Activated gamma-delta T cell treated with anti-CD3 and anti-CD28 coated beads, Interleukin-2, amount 50 U/mL, for 16 hours (primary cell): ENCODE results near the gene ANXA6.
A peak's percentile ranks its signal among the peaks of the same experiment; 100 is the strongest.

Source experiments
- DNase-seq: peaks from one replicate; pipeline ENCODE4 v3.0.0-alpha.2; 2020; ENCODE audit warnings: low read depth

ANXA6 gene

DNA sequence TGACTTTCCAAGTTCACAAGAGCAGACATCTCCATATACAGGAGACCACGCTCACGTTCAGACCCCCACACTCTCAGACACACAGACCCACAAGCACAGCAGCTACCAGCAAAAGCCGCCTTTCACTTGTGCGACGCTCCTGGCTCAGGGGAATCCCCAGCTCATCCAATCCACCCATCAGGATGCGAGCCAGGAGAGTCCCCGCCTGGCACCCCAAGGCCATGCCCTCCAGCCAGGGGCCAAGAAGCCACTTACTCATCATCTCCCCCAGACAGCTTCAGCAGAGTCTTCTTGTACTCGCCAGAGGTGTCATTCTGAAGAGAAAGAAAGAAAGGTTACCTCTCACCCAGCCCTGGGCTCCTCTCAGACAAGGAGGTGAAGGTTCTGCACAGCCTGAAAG lies 29.7 kb downstream of the ANXA6 start:
- no peak for DNase-seq

DNA sequence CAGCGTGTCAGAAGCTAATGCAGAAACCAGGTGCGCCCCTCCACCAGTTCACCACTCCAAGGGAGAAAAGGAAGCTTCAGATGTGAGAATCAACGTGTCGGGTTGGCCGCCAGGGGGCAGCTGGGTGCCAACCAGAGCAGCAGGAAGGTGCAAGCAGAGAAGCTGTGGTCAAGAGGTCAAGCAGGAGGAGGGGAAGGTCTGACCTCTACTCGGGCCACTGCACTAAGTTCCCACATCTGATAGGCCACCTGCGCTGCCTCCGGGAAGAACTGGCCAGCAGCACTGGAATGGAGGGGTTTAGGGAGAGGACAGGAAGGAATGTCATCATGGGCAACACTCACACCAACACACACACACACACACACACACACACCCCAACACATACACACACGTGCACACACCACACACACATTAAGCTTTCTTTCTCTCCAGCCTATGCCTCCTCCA lies 31.4 kb downstream of the ANXA6 start:
- peak; percentile 50 for DNase-seq

GRCh38 chr5:151125421-151125820 lies 32.2 kb downstream of the ANXA6 start:
- no peak for DNase-seq

DNA sequence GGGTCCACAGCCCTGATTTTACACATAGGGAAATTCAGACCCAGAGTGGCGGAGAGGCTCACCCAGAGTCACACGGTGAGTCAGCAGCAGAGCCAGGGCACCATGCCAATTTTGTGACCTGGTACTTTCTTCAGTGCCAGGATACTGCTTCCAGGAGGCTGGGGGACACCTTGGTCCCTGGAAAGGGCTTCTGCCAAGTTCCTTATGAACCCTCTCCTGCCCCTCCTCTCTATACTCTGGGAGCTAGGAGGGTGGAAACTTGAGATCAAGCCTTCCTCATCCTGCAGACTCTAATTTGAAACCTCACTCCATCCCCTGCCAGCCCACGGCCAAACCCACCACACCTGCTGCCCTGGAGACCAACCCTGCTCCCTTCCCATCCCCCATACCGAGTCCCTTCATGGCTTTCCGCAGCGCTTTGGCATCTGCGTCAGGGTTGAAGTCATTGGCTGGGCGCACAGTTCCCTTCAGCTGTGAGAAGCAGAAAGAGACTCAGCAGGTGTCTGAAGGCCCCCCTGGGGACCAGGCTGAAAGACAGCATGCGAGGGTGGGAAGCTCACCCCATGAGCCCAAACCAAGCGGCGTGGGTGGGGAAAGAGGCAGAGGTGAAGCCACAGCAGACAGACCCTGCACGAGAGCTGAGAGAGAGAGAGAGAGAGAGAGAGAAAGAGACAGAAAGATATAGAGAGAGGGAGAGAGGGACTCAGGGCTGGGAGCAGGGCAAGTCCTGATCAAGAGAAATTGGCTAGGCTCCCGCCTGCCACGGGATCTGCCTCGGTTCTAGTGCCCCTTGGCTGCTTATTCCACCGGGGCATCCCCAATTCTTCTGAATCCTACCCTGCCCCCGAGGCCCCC lies 33.5 kb downstream of the ANXA6 start:
- peak; percentile 31 for DNase-seq

GRCh38 chr5:151122828-151123227 lies 34.8 kb downstream of the ANXA6 start:
- no peak for DNase-seq

- DNase-seq: no peak
Observed at GRCh38 chr5:151121665-151122064, 35.9 kb downstream of the ANXA6 start.

DNA sequence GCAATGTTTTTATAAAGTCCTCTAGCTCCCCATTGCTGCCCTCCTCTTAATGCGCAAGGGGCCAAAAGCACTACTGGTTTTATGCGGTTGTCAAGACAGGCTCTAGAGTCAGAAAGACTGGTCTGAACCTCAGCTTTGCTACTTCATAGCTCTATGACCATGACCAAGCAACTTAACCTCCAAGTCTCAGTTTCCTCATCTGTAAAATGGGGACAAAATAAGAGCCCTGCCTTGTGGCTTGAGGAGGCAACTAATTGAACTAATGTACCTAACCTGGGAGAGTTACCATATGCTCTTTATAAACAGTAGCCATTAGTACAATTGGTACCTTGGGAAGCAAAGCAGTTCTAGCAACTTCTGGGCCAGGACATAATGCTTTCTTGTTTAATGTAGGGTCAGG lies 36.5 kb downstream of the ANXA6 start:
- DNase-seq: no peak

DNA sequence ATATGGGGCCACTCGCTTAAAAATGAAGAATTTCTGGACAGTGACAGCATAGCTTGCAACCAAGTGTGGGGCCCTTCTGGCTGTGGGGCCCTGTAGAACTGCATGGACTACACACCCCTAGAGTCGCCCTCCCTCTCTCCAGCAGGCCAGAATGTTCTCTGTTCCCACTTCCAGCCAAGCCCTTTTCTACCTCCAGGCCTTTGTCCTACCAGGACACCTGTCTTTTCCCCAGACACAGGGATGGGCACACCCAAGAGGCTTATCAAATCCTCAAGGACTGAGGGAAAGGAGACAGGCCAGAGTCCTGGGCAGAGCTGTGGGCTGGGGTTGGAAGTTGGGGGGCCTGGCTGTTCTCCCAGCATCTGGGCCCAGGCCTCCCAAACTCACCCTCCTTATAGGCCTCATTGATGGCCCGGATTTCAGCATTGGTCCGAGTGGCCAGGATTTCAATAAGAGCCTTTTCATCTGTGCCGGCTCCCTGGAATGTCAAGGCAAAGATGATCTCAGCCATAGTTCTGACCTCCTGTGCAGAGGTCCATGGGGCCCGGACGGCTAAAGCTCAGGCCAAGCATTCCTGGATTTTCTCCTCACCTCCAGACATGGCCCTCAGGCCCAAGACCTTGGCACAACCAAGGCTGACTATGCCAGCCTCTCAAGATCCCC lies 38.5 kb downstream of the ANXA6 start:
- DNase-seq: no peak

DNA sequence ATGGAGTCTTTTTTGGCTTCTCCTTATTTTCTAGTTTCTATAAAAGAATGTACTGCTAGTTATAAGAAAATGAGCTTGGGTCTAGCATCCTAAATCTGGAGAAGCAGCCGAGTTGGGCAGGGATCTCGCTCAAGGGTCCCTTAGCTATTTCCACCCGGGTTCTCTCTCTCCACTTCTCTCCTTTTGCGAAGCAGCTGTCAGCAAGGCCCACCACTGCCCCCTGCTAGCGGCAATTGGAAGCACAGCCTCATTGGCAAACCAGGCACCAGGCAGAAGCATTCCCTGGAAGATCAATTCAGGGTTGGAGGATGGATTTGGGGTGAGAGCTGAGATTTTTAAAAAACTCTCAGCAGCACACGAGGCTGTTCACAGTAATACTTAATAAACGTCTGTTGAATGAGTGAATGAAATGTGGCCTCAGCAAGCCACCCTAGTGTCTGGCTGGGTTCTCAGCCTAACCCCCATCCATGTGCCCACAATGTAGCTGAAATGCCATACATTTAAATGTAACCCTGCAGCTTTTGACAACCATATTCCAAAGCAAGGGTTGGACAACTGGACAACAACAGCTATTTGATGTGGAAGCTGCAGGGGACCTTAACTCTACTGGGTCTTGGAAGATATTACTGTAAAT lies 42.2 kb downstream of the ANXA6 start:
- peak; percentile 57 for DNase-seq

DNA sequence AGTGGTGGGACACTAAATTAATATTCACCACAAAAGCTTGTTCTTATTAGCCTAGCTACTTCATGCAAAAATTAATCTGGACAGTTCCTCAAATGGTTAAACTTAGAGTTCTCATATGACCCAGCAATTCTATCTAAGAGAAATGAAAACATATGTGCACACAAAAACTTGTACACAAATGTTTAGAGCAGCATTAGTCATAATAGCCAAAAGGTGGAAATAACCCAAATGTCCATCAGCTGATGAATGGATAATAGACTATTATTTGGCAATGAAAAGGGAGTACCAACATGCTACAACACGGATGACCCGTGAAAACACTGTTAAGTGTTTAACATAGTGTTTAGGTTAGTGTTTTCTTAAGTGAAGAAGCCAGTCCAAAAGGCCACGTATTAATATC lies 43.9 kb downstream of the ANXA6 start:
- DNase-seq: no peak

DNA sequence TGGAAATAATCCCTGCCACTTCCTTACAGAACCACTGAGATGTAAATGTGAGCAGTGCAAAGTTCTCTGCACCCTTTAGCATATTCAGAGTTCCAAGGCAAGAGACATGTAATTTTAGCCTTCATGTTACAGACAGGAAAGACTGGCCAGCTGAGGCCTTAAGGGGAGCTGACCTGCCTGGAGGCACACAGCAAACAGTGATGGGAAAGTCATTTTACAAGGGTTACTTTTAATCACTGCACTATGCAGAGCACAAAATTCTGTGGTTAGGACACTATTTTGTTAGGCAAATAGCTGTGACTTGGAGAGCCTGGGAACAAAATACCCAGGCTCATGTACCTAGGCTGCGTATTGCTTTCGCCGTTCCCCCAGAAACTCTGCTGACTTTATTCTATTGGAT lies 46.6 kb downstream of the ANXA6 start:
- DNase-seq: no peak

GRCh38 chr5:151110122-151110681 lies 47.4 kb downstream of the ANXA6 start:
- DNase-seq: no peak

GRCh38 chr5:151108566-151108965 lies 49.0 kb downstream of the ANXA6 start:
- no peak for DNase-seq

- DNase-seq: no peak
Observed at GRCh38 chr5:151107738-151108520, 49.6 kb downstream of the ANXA6 start.

DNA sequence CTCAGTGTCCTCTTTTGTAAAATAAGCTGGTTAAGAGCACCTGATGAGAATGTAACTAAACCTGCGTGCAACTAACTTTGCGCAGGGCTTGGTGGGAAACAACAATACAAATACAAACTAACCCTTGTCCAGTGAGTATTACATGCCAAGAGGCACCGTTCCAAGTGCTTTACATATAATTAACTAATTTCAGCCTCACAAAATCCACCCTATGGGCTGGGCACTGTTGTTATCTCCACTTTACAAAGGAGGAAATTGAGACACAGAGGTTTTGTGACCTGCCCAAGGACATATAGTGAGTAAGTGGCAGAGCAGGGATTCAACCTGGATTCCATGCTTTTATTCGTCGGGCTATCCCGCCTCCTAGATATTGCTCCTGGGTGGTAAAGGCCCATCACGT lies 50.5 kb downstream of the ANXA6 start:
- DNase-seq: no peak

DNA sequence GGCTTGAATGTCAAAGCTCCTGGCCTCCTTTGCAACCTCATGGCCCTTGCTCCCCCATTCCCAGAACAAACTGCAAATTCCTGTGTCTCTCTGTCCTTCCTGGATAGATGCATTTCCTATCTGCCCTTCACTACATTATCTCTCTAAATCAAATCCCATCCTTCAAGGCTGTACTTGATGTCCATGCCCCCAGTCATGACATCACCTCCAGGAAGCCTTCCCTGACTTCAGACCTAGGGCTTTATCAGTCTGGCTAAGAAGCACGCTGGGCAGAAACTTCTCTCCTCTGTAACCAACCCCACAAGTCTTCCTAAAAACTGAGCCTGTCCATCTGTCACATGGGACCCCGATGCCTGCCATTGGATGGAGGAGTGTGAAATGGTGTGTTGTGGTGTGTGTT lies 51.1 kb downstream of the ANXA6 start:
- DNase-seq: no peak

DNA sequence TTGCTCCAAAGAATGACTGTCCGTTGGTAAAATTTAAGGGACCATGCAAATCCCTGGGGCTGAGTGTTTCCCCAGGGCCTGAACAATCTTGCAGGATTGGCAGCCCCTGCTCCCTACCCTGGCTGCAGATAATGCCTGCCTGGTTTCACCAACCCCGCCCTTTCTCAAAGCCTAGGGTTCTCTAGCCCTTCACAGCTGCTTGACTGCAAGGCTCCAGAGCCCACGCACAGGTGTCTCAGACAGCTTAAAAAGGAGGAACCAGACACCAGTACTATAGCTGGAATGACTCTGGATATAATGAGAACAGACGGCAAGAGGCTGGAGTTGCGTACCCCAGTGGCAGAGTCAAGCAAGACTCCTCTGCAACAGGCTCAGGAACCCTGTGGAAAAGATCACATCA lies 51.5 kb downstream of the ANXA6 start:
- DNase-seq: no peak

DNA sequence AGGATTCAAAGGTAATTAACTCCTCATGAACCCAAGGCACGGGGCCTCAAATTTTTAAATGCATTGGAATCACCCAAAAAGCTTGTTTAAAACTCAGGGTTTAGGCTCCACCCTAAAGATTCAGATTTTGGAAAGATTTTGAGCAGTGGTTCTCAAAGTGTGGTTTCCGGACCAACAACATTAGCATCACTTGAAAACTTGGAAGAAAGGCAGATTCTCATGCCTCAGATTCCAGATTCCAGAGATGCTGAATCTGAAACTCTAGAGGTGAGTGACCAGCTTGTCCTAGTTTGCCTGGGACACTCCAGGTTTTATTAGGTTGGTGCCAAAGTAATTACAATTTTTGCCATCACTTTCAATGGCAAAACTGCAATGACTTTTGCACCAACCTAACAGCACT lies 52.0 kb downstream of the ANXA6 start:
- DNase-seq: no peak

GRCh38 chr5:151104795-151105194 lies 52.8 kb downstream of the ANXA6 start:
- no peak for DNase-seq

DNA sequence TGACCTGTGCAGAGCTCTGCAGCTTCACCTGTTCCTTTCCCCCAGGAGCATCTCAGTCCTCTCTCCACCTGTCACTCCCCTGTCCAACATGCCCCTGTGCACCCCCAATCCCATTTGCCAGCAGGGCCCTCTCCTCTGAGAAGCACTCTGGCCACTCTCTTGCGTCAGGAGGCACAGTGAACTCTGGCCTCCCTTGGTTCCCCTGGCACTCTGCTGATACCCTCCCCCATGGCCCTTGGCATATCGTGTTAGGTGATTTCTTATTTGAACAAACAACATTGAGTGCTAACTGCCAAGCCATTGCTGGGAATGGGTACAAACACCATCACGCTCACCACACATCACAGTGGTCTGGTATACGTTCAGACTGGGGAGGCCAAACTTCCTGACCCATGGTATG lies 55.8 kb downstream of the ANXA6 start:
- DNase-seq: no peak

DNA sequence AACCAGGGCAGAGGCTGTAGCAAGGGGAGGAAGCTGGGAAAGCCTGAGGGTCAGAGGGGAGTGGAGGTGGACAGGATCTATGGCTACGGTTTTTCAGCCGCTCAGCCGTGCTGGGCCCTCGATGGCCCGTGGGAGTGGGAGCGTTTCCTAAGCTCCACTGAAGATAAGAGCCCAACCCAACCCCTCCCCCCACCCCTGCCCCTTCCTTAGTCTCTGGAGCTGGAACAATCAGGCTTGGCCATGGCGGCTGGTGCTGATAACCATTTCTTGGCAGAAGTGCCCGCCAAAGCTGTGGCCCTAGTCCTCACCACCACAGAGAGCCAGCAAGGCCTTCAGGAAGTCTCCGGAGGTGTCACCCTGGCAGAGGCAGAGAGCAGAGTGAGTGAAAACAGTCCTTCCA lies 56.4 kb downstream of the ANXA6 start:
- no peak for DNase-seq

GRCh38 chr5:151100681-151101080 lies 56.9 kb downstream of the ANXA6 start:
- no peak for DNase-seq
